Measurements from ENCODE around the gene MT1F. TPM values are rescaled to one million over a fixed set of nuclear protein-coding genes. Genes with fewer than 3 reads are reported as not detected.

The MT1F gene
- total and polyA plus RNA-seq, 9 of the 15 experiments (the other 6 are each of a cell fraction or from before 2014, with no cell fraction given): 0.18 to 0.68 (median 0.29) TPM; not detected in 5

DNA sequence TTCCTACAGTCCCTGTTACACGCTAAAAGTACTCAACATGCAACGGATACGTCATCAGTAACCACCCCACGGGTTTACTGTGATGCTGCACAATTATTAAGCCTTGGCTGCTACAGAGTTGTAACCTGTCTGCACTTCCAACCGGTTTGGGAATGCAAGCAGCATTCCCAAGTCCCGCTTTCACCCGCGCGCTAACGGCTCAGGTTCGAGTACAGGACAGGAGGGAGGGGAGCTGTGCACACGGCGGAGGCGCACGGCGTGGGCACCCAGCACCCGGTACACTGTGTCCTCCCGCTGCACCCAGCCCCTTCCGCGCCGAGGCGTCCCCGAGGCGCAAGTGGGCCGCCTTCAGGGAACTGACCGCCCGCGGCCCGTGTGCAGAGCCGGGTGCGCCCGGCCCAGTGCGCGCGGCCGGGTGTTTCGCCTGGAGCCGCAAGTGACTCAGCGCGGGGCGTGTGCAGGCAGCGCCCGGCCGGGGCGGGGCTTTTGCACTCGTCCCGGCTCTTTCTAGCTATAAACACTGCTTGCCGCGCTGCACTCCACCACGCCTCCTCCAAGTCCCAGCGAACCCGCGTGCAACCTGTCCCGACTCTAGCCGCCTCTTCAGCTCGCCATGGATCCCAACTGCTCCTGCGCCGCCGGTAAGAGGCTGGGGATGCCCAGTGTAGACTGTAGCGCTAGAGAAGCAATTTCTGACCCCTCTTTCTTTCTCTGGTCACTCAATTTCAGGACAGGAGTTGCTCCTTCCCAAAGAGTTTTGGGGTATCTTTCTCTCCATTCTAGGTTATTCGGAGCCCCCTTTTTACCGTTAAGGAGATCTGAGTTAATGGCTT is 49.5 kb upstream of the MT1F start, which contains the start of gene MT2A (continued):
- no peak for TF ChIP-seq IRF1 (CRISPR knock-in tag; IDR thresholded peaks at IDR 0.05; ENCODE audit: borderline replicate concordance)
- TF ChIP-seq KLF6 (CRISPR knock-in tag; IDR thresholded peaks at IDR 0.05; ENCODE audit: borderline replicate concordance): no peak
- no peak for TF ChIP-seq MTA1 (IDR thresholded peaks at IDR 0.05; ENCODE audit: borderline replicate concordance)
- peak; percentile 18; the same call in 1 of the 2 replicates for TF ChIP-seq ZBTB7A (IDR thresholded peaks at IDR 0.05; ENCODE audit: borderline replicate concordance, control insufficient read depth, low read depth, low read length)
- no peak for TF ChIP-seq KHSRP (IDR thresholded peaks at IDR 0.05)
- TF ChIP-seq GTF3C2 (IDR thresholded peaks at IDR 0.05; ENCODE audit: borderline replicate concordance, extremely low read depth, insufficient read length): peak; percentile 32
- no peak; the same call in 1 of the 2 replicates for TF ChIP-seq HCFC1 (IDR thresholded peaks at IDR 0.05; ENCODE audit: low read depth, low read length)
- peak; percentile 75 to 89 for TF ChIP-seq E2F6 (IDR thresholded peaks at IDR 0.05; ENCODE audit: borderline replicate concordance in 1 of 2, extremely low read depth in 1 of 2, insufficient read depth in 1 of 2, insufficient read length in 1 of 2, low read depth in 1 of 2, low read length in 1 of 2, poor library complexity in 1 of 2, severe bottlenecking in 1 of 2)
- no peak for TF ChIP-seq TEAD2 (tag; IDR thresholded peaks at IDR 0.05)
- TF ChIP-seq, protein P1, sequence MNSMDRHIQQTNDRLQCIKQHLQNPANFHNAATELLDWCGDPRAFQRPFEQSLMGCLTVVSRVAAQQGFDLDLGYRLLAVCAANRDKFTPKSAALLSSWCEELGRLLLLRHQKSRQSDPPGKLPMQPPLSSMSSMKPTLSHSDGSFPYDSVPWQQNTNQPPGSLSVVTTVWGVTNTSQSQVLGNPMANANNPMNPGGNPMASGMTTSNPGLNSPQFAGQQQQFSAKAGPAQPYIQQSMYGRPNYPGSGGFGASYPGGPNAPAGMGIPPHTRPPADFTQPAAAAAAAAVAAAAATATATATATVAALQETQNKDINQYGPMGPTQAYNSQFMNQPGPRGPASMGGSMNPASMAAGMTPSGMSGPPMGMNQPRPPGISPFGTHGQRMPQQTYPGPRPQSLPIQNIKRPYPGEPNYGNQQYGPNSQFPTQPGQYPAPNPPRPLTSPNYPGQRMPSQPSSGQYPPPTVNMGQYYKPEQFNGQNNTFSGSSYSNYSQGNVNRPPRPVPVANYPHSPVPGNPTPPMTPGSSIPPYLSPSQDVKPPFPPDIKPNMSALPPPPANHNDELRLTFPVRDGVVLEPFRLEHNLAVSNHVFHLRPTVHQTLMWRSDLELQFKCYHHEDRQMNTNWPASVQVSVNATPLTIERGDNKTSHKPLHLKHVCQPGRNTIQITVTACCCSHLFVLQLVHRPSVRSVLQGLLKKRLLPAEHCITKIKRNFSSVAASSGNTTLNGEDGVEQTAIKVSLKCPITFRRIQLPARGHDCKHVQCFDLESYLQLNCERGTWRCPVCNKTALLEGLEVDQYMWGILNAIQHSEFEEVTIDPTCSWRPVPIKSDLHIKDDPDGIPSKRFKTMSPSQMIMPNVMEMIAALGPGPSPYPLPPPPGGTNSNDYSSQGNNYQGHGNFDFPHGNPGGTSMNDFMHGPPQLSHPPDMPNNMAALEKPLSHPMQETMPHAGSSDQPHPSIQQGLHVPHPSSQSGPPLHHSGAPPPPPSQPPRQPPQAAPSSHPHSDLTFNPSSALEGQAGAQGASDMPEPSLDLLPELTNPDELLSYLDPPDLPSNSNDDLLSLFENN (IDR thresholded peaks at IDR 0.05; ENCODE audit: low read depth in 2 of 2, low read length in 2 of 2): no peak
- TF ChIP-seq, protein P2, sequence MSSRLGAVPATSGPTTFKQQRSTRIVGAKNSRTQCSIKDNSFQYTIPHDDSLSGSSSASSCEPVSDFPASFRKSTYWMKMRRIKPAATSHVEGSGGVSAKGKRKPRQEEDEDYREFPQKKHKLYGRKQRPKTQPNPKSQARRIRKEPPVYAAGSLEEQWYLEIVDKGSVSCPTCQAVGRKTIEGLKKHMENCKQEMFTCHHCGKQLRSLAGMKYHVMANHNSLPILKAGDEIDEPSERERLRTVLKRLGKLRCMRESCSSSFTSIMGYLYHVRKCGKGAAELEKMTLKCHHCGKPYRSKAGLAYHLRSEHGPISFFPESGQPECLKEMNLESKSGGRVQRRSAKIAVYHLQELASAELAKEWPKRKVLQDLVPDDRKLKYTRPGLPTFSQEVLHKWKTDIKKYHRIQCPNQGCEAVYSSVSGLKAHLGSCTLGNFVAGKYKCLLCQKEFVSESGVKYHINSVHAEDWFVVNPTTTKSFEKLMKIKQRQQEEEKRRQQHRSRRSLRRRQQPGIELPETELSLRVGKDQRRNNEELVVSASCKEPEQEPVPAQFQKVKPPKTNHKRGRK (tag; IDR thresholded peaks at IDR 0.05): no peak
- TF ChIP-seq TOE1 (IDR thresholded peaks at IDR 0.05; ENCODE audit: borderline replicate concordance): no peak
- TF ChIP-seq TOE1 (CRISPR knock-in tag; IDR thresholded peaks at IDR 0.05; ENCODE audit: borderline replicate concordance, low read depth): no peak
- TF ChIP-seq MCM5 (IDR thresholded peaks at IDR 0.05; ENCODE audit: low read depth): no peak
- no peak for TF ChIP-seq NFXL1 (CRISPR knock-in tag; IDR thresholded peaks at IDR 0.05)
